ENCODE data around the gene PLD4.
A peak's percentile ranks its signal among the peaks of the same experiment; 100 is the strongest.

PLD4 gene

GRCh38 chr14:104977008-104977680 lies 52.5 kb downstream of the PLD4 start:
- TF ChIP-seq REST (IDR thresholded peaks at IDR 0.05; ENCODE audit: insufficient replicate concordance, low read depth) (no peak), POLR2AphosphoS5 (IDR thresholded peaks at IDR 0.05; ENCODE audit: low read depth) (no peak), SPI1 (IDR thresholded peaks at IDR 0.05; ENCODE audit: borderline replicate concordance, low read depth) (no peak), GABPA (IDR thresholded peaks at IDR 0.05; ENCODE audit: low read depth) (no peak), CTCF (IDR thresholded peaks at IDR 0.05; ENCODE audit: insufficient read depth, low read length) (no peak)
- DNase-seq (ENCODE audit: low read depth in 1 of 2, low spot score in 1 of 2): no peak
- Histone ChIP-seq H3K4me3 (replicated peaks; ENCODE audit: insufficient read depth, low read length) (no peak overlapping the region), H3K27me3 (ENCODE audit: insufficient read depth, poor library complexity, severe bottlenecking) (peaks cover 17% of the 10 kb centered on the region), H3K27ac (replicated peaks) (no peak overlapping the region)

GRCh38 chr14:104977681-104978653 lies 53.3 kb downstream of the PLD4 start, which contains the start of gene AHNAK2:
Gene AHNAK2, minus strand, starts transcription at chr14:104978374. Its CDS starts 137 bp downstream, at chr14:104978237.
- peak; percentile 47 to 66 for DNase-seq (ENCODE audit: low read depth in 1 of 2, low spot score in 1 of 2)
- Histone ChIP-seq H3K27ac (replicated peaks) (no peak within 1 kb of the TSS), H3K4me3 (replicated peaks; ENCODE audit: insufficient read depth, low read length) (peak within 1 kb of the TSS; percentile 10; the same call in 1 of the 2 replicates), H3K27me3 (ENCODE audit: insufficient read depth, poor library complexity, severe bottlenecking) (peaks cover 17% of the 10 kb centered on the region)
- TF ChIP-seq POLR2AphosphoS5 (IDR thresholded peaks at IDR 0.05; ENCODE audit: low read depth): no peak
- no peak for TF ChIP-seq SPI1 (IDR thresholded peaks at IDR 0.05; ENCODE audit: borderline replicate concordance, low read depth)
- TF ChIP-seq GABPA (IDR thresholded peaks at IDR 0.05; ENCODE audit: low read depth): no peak
- no peak for TF ChIP-seq CTCF (IDR thresholded peaks at IDR 0.05; ENCODE audit: insufficient read depth, low read length)
- no peak for TF ChIP-seq REST (IDR thresholded peaks at IDR 0.05; ENCODE audit: insufficient replicate concordance, low read depth)

GRCh38 chr14:104978746-104979691 lies 54.3 kb downstream of the PLD4 start:
- DNase-seq (ENCODE audit: low read depth in 1 of 2, low spot score in 1 of 2): no peak
- Histone ChIP-seq H3K27me3 (ENCODE audit: insufficient read depth, poor library complexity, severe bottlenecking) (peaks cover 17% of the 10 kb centered on the region), H3K4me3 (replicated peaks; ENCODE audit: insufficient read depth, low read length) (no peak overlapping the region), H3K27ac (replicated peaks) (no peak overlapping the region)
- TF ChIP-seq POLR2AphosphoS5 (IDR thresholded peaks at IDR 0.05; ENCODE audit: low read depth) (no peak), CTCF (IDR thresholded peaks at IDR 0.05; ENCODE audit: insufficient read depth, low read length) (no peak), REST (IDR thresholded peaks at IDR 0.05; ENCODE audit: insufficient replicate concordance, low read depth) (no peak), GABPA (IDR thresholded peaks at IDR 0.05; ENCODE audit: low read depth) (no peak), SPI1 (IDR thresholded peaks at IDR 0.05; ENCODE audit: borderline replicate concordance, low read depth) (no peak)
